ENCODE data around the gene KIR2DL4.
"Not testable (repeated sequence)": the region's sequence is repeated elsewhere in the genome, so short reads cannot be mapped to it uniquely, and the experiment has no call there.

Gene KIR2DL4

GRCh38 chr19:54803410-54803809, at the start of gene KIR2DL4:
KIR2DL4 (plus strand) TSS chr19:54803610; CDS start chr19:54803652, 42 bp downstream.
- DNase-seq (ENCODE audit: low read depth in 2 of 2, low spot score in 1 of 2) = peak in 1 of 2 donors; percentile 18

GRCh38 chr19:54756204-54757110, 47.0 kb upstream of the KIR2DL4 start:
- DNase-seq (ENCODE audit: low read depth in 2 of 2, low spot score in 1 of 2) = peak in 1 of 2 donors; percentile 4

- not testable (repeated sequence) for DNase-seq (ENCODE audit: low read depth in 2 of 2, low spot score in 1 of 2)
These were observed 44.8 kb upstream of the KIR2DL4 start for GRCh38 chr19:54758577-54758976.

GRCh38 chr19:54764219-54764618, 39.2 kb upstream of the KIR2DL4 start:
- not testable (repeated sequence) for DNase-seq (ENCODE audit: low read depth in 2 of 2, low spot score in 1 of 2)

GRCh38 chr19:54766464-54766863, 36.9 kb upstream of the KIR2DL4 start:
- not testable (repeated sequence) for DNase-seq (ENCODE audit: low read depth in 2 of 2, low spot score in 1 of 2)

GRCh38 chr19:54769646-54770045, 33.8 kb upstream of the KIR2DL4 start, which contains the start of gene KIR2DL1:
KIR2DL1 (plus strand) TSS chr19:54769793; CDS start chr19:54769851, 58 bp downstream.
- not testable (repeated sequence) for DNase-seq (ENCODE audit: low read depth in 2 of 2, low spot score in 1 of 2)

GRCh38 chr19:54770511-54770910, 32.9 kb upstream of the KIR2DL4 start:
- DNase-seq (ENCODE audit: low read depth in 2 of 2, low spot score in 1 of 2) = not testable (repeated sequence)

GRCh38 chr19:54771018-54771960, 32.1 kb upstream of the KIR2DL4 start:
- DNase-seq (ENCODE audit: low read depth in 2 of 2, low spot score in 1 of 2) = peak in 1 of 2 donors; percentile 7

GRCh38 chr19:54772666-54773065, 30.7 kb upstream of the KIR2DL4 start:
- DNase-seq (ENCODE audit: low read depth in 2 of 2, low spot score in 1 of 2) = not testable (repeated sequence)

- DNase-seq (ENCODE audit: low read depth in 2 of 2, low spot score in 1 of 2) = not testable (repeated sequence)
These were observed 28.2 kb upstream of the KIR2DL4 start for GRCh38 chr19:54775095-54775815.

- not testable (repeated sequence) for DNase-seq (ENCODE audit: low read depth in 2 of 2, low spot score in 1 of 2)
These were observed 27.6 kb upstream of the KIR2DL4 start for GRCh38 chr19:54775830-54776229.

GRCh38 chr19:54777851-54778250, 25.6 kb upstream of the KIR2DL4 start:
- DNase-seq (ENCODE audit: low read depth in 2 of 2, low spot score in 1 of 2) = not testable (repeated sequence)

GRCh38 chr19:54778896-54779295, 24.5 kb upstream of the KIR2DL4 start:
- DNase-seq (ENCODE audit: low read depth in 2 of 2, low spot score in 1 of 2) = not testable (repeated sequence)

- DNase-seq (ENCODE audit: low read depth in 2 of 2, low spot score in 1 of 2) = not testable (repeated sequence)
These were observed 20.5 kb upstream of the KIR2DL4 start for GRCh38 chr19:54782916-54783315.

- not testable (repeated sequence) for DNase-seq (ENCODE audit: low read depth in 2 of 2, low spot score in 1 of 2)
These were observed 17.2 kb upstream of the KIR2DL4 start for GRCh38 chr19:54786091-54786723.

- DNase-seq (ENCODE audit: low read depth in 2 of 2, low spot score in 1 of 2) = not testable (repeated sequence)
These were observed 15.3 kb upstream of the KIR2DL4 start for GRCh38 chr19:54788154-54788553.

GRCh38 chr19:54790711-54791110, 12.7 kb upstream of the KIR2DL4 start:
- DNase-seq (ENCODE audit: low read depth in 2 of 2, low spot score in 1 of 2) = no peak

- no peak for DNase-seq (ENCODE audit: low read depth in 2 of 2, low spot score in 1 of 2)
These were observed 11.9 kb upstream of the KIR2DL4 start for GRCh38 chr19:54791476-54791875.

- DNase-seq (ENCODE audit: low read depth in 2 of 2, low spot score in 1 of 2) = no peak
These were observed 10.6 kb upstream of the KIR2DL4 start for GRCh38 chr19:54792814-54793213.

GRCh38 chr19:54795758-54796157, 7.7 kb upstream of the KIR2DL4 start:
- no peak for DNase-seq (ENCODE audit: low read depth in 2 of 2, low spot score in 1 of 2)
